ENCODE results near the gene RPL39. TPM values are rescaled to one million over a fixed set of nuclear protein-coding genes. Genes with fewer than 3 reads are reported as not detected.
"Not testable (repeated sequence)": the region's sequence is repeated elsewhere in the genome, so short reads cannot be mapped to it uniquely, and the experiment has no call there.

Gene RPL39
- total RNA-seq, 2 donors from 2014 or later = 497 to 592 TPM

DNA sequence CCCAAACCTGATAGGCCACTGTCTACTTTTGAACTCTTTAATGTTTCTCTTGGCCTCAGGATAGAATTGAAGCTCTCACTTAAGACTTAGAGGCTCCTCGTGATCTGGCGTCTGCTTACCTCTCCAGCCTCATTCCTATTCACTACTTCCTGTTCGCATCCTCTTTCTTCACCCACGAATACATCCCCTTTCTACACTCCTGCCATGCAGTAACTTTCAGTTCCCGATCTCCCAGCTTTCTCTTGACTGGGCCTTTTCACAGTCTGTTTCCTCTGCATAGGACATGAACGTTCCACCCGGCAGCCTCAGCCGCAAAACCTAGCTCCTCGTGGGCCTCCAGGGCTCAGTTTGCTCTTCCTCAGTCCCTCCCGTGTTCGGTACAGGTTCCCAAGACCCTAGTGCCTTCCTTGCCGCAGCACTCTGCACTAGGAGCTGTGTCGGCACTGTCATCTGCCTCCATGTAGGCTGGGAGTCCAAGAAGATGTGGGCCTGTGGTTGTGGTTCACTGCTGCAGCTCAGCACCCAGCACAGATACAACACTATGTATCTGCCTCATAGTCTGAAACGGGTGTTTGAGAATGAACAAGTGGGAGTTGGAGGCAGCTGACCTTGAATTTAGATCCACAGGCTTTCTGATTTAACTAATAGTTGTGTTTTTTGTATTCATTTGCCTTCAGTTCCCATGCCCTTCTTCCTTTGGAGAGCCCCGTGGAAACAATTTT, 15.8 kb downstream of the RPL39 start:
- Histone ChIP-seq H3K27ac (peak overlapping the region in 1 of 4 donors; percentile 21), H3K4me1 (no peaks in the 10 kb centered on the region), H3K4me3 (no peak overlapping the region), H3K36me3 (replicated peaks in 1 of 2; ENCODE audit: insufficient read depth in 1 of 2, low read depth in 2 of 2) (no peaks in the 10 kb centered on the region), H3K27me3 (no peaks in the 10 kb centered on the region), H3K9me3 (no peaks in the 10 kb centered on the region)
- TF ChIP-seq POLR2A (IDR thresholded peaks at IDR 0.05) = no peak
- TF ChIP-seq, protein P1, sequence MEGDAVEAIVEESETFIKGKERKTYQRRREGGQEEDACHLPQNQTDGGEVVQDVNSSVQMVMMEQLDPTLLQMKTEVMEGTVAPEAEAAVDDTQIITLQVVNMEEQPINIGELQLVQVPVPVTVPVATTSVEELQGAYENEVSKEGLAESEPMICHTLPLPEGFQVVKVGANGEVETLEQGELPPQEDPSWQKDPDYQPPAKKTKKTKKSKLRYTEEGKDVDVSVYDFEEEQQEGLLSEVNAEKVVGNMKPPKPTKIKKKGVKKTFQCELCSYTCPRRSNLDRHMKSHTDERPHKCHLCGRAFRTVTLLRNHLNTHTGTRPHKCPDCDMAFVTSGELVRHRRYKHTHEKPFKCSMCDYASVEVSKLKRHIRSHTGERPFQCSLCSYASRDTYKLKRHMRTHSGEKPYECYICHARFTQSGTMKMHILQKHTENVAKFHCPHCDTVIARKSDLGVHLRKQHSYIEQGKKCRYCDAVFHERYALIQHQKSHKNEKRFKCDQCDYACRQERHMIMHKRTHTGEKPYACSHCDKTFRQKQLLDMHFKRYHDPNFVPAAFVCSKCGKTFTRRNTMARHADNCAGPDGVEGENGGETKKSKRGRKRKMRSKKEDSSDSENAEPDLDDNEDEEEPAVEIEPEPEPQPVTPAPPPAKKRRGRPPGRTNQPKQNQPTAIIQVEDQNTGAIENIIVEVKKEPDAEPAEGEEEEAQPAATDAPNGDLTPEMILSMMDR (IDR thresholded peaks at IDR 0.05) = no peak
- intact Hi-C loops (cut with DNase I) = no loop called here
- 74 to 90% methylated on average over 8 to 15 of the region's 15 CpGs for WGBS, 2 donors
- ATAC-seq (no peak), DNase-seq (peak in 1 of 4 donors; percentile 13)

DNA sequence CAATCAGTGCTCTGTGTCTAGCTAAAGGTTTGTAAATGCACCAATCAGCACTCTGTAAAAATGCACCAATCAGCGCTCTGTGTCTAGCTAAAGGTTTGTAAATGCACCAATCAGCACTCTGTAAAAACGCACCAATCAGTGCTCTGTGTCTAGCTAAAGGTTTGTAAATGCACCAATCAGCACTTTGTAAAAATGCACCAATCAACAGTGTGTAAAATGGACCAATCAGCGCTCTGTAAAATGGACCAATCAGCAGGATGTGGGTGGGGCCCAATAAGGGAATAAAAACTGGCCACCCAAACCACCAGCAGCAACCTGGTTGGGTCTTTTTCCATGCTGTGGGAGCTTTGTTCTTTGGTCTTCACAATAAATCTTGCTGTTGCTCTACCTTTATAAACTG, 22.0 kb downstream of the RPL39 start:
- H3K4me1 ChIP-seq; DNase-seq; H3K9me3 ChIP-seq; H3K36me3 ChIP-seq (replicated peaks in 1 of 2; ENCODE audit: insufficient read depth in 1 of 2, low read depth in 2 of 2); H3K27me3 ChIP-seq; H3K27ac ChIP-seq; ATAC-seq; H3K4me3 ChIP-seq; intact Hi-C loops (cut with DNase I): not testable (repeated sequence)
- WGBS, 2 donors = 100% methylated on average over 1 of the region's 3 CpGs; no CpG with 5 or more reads in 1 of the 2 donors

DNA sequence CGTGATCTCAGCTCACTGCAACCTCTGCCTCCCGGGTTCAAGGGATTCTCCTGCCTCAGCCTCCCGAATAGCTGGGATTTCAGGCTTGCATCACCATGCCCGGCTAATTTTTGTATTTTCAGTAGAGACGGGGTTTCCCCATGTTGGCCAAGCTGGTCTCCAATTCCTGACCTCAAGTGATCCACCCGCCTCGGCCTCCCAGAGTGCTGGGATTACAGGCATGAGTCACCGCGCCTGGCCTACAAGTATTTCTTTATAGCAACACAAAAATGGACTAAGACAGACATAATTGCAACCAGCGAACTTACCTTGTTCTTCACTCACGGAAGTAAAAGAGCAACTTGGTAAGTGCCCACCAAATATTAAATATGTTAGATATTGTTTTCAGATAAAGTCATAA, 23.0 kb downstream of the RPL39 start:
- H3K4me3 ChIP-seq; H3K27ac ChIP-seq; H3K36me3 ChIP-seq (replicated peaks in 1 of 2; ENCODE audit: insufficient read depth in 1 of 2, low read depth in 2 of 2); H3K9me3 ChIP-seq; DNase-seq; intact Hi-C loops (cut with DNase I); ATAC-seq; H3K27me3 ChIP-seq; H3K4me1 ChIP-seq: not testable (repeated sequence)
- WGBS, 2 donors = 80 to 91% methylated on average over 10 to 11 of the region's 11 CpGs

DNA sequence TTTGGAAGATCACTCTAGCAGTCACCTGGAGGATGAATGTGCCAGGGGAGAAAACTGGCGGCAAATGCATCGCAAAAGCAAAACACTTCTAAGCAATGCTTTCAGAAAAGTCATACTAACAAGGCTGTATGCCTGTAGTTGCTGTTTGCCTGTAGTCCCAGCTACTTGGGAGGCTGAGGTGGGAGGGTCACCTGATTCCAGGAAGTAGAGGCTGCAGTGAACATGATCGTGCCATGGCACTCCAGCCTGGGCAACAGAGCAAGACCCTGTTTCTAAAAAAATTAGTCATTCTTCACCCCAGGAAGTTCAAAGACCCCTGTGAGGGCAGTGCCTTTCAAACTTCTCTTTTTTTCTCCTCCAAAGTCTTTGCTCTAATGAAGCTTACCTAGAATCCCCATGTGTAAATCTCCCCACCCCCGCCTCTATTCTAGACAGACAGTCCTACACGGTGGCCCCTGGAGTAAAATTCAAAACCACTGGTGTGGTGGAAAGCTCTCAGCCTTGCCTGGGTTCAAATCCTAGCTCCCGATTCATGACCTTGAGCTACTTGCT, 27.5 kb downstream of the RPL39 start:
- intact Hi-C loops (cut with DNase I) = no loop called here
- Histone ChIP-seq H3K9me3 (no peaks in the 10 kb centered on the region), H3K36me3 (replicated peaks in 1 of 2; ENCODE audit: insufficient read depth in 1 of 2, low read depth in 2 of 2) (no peaks in the 10 kb centered on the region), H3K27ac (no peak overlapping the region), H3K4me3 (no peak overlapping the region), H3K4me1 (peaks cover 3% of the 10 kb centered on the region), H3K27me3 (no peaks in the 10 kb centered on the region)
- WGBS, 2 donors = 90 to 96% methylated on average over 4 to 6 of the region's 6 CpGs
- DNase-seq = no peak
- TF ChIP-seq, protein P1 (IDR thresholded peaks at IDR 0.05) = no peak
- TF ChIP-seq POLR2A (IDR thresholded peaks at IDR 0.05) = no peak
- no peak for ATAC-seq

DNA sequence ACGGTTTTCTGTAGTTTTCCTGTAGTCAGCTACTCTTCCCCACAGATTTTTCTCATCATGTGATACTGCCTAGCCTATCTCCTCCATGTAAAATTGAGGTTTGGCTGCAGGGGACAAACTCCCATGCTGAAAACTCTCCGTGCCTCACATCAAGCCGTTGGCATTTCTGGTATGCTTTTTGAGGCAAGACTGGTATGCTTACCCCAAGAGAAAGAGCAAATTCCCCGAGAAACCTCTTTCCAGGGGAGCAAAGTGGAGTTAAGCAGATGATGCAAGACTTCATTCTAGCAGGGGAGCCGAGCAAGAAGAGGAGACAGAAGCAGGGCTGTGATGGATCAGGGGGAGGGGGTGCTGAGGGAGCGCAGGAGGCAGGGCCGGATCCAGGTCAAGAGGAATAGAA, 28.2 kb downstream of the RPL39 start:
- peaks cover 7% of the 10 kb centered on the region for H3K4me1 ChIP-seq
- intact Hi-C loops (cut with DNase I) = no loop called here
- no peak overlapping the region for H3K4me3 ChIP-seq
- H3K9me3 ChIP-seq = no peaks in the 10 kb centered on the region
- no peak overlapping the region for H3K27ac ChIP-seq
- WGBS, 2 donors = 48 to 50% methylated on average over 7 of the region's 7 CpGs
- no peaks in the 10 kb centered on the region for H3K36me3 ChIP-seq (replicated peaks in 1 of 2; ENCODE audit: insufficient read depth in 1 of 2, low read depth in 2 of 2)
- ATAC-seq (peak; percentile 39), DNase-seq (no peak)
- no peaks in the 10 kb centered on the region for H3K27me3 ChIP-seq
- TF ChIP-seq, protein P1 (IDR thresholded peaks at IDR 0.05) = no peak
- TF ChIP-seq POLR2A (IDR thresholded peaks at IDR 0.05) = no peak

DNA sequence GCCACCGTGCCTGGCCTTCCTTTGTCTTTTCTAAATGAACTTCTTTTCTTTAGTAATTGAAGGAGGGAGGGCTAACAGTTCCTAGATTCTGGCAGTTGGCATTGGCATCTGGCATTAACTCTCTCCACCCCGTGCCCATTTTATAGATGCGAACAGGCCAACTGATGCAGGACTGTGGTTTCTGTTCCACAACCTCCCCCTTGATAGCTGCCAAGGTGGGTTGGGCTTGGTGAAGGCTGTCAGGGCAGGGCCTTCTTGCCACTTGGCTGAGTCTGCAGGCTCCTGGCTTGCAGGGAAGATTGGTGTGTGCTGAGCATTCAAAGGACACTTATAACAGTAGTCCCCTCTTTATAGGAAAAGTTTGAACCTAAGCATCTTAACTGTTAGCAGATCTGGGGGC, 28.7 kb downstream of the RPL39 start:
- WGBS, 2 donors = 45 to 61% methylated on average over 2 to 3 of the region's 3 CpGs
- ATAC-seq (no peak), DNase-seq (no peak)
- Histone ChIP-seq H3K27me3 (no peaks in the 10 kb centered on the region), H3K9me3 (no peaks in the 10 kb centered on the region), H3K4me3 (no peak overlapping the region), H3K27ac (no peak overlapping the region), H3K36me3 (replicated peaks in 1 of 2; ENCODE audit: insufficient read depth in 1 of 2, low read depth in 2 of 2) (no peaks in the 10 kb centered on the region), H3K4me1 (peaks cover 11% of the 10 kb centered on the region)
- intact Hi-C loops (cut with DNase I) = no loop called here
- no peak for TF ChIP-seq POLR2A (IDR thresholded peaks at IDR 0.05)
- TF ChIP-seq, protein P1 (IDR thresholded peaks at IDR 0.05) = no peak

Measured in body of pancreas (tissue), 4 donors.